GM12878 (cell line): ENCODE measurements around the gene AOPEP.

Experiments used
- CTCF ChIP-seq, 3 experiments: IDR thresholded peaks in 2 of 3; conservative IDR thresholded peaks in 1 of 3; 2 replicates each; pipeline ENCODE4 v1.5.1; 2011; ENCODE audit warnings: low read depth in 3 of 3, low read length in 3 of 3, mild to moderate bottlenecking in 3 of 3, control low read depth in 2 of 3, moderate library complexity in 2 of 3, inconsistent platforms in 1 of 3, mixed read lengths in 1 of 3; ENCODE audit not compliant: control insufficient read depth in 2 of 3, insufficient read depth in 1 of 3; ENCODE audit errors: extremely low read depth in 1 of 3
- NR2C2 ChIP-seq: IDR thresholded peaks from 2 replicates; pipeline ENCODE4 v1.6.1; 2011; ENCODE audit warnings: borderline replicate concordance, low read depth; ENCODE audit not compliant: control insufficient read depth, insufficient read length
- POLR2A ChIP-seq: IDR thresholded peaks from 2 replicates; pipeline ENCODE4 v1.6.1; 2011; ENCODE audit warnings: low read depth, mild to moderate bottlenecking, low read length
- SIN3A ChIP-seq: IDR thresholded peaks from 2 replicates; pipeline ENCODE4 v1.6.1; 2012; ENCODE audit warnings: low read depth, low read length, improper control_type of control experiment
- SUZ12 ChIP-seq: fragments of 200-600 bp; sonication (generic); IDR thresholded peaks from one replicate; pipeline ENCODE4 v1.6.1; 2018; ENCODE audit warnings: antibody characterized with exemption, mild to moderate bottlenecking; ENCODE audit not compliant: unreplicated experiment
- TF ChIP-seq, protein P1 (sequence below): IDR thresholded peaks from 2 replicates; pipeline ENCODE4 v1.6.1; 2012; ENCODE audit warnings: low read depth, low read length, improper control_type of control experiment

DNA sequence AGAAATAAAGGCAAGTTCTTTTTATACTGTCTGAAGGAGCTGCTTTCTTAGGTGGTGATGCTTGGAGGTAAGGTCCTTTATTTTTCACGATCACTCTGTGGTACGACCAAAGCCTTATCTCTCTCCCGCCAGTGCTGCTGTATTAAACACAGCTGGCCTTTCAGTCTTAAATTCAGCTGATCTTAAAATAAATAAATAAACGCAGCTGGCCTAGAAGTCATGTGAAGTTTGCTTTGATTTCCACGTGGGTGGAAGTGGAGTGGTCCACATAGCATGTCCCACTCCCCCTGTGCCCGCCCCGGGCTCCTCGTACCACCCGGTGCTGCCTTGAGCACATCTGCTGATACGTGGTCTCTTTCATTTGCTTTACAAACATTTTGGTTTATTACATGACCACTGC is 330.6 kb downstream of the AOPEP start:
- no peak for TF ChIP-seq CTCF (IDR thresholded peaks at IDR 0.05 in 2 of 3, conservative IDR thresholded peaks at IDR 0.05 in 1 of 3; ENCODE audit: control insufficient read depth in 2 of 3, extremely low read depth in 1 of 3, insufficient read depth in 1 of 3, low read depth in 3 of 3, low read length in 3 of 3)
- TF ChIP-seq, protein P1, sequence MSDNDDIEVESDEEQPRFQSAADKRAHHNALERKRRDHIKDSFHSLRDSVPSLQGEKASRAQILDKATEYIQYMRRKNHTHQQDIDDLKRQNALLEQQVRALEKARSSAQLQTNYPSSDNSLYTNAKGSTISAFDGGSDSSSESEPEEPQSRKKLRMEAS, result no peak
- TF ChIP-seq POLR2A, result no peak
- TF ChIP-seq SUZ12, result no peak
- TF ChIP-seq NR2C2, result no peak
- TF ChIP-seq SIN3A, result no peak
